ENCODE data around the gene ZSCAN21. TPM values are rescaled to one million over a fixed set of nuclear protein-coding genes. Genes with fewer than 3 reads are reported as not detected.

Gene ZSCAN21
- total and polyA plus RNA-seq, 10 of the 15 experiments (the other 5 are each of a cell fraction or from before 2014, with no cell fraction given) = 1.9 to 9.6 (median 7.1) TPM

DNA sequence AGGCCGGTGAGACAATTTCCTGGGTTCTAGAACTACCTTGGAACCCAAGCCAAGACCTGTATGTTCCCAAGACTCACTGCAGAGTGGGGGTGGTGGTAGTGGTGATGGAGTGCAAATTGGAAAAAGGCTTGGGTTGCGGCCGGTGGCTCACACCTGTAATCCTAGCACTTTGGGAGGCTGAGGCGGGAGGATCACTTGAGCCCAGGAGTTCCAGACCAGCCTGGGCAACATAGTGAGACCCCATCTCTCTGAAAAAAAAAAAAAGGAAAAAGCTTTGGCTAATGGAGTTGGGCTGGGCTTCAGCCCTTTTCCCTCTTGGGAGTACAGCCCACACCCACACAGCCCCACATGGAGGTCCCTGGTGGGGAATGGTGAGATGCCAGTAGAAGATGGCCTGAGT is 56.0 kb downstream of the ZSCAN21 start:
- TF ChIP-seq, protein P1, sequence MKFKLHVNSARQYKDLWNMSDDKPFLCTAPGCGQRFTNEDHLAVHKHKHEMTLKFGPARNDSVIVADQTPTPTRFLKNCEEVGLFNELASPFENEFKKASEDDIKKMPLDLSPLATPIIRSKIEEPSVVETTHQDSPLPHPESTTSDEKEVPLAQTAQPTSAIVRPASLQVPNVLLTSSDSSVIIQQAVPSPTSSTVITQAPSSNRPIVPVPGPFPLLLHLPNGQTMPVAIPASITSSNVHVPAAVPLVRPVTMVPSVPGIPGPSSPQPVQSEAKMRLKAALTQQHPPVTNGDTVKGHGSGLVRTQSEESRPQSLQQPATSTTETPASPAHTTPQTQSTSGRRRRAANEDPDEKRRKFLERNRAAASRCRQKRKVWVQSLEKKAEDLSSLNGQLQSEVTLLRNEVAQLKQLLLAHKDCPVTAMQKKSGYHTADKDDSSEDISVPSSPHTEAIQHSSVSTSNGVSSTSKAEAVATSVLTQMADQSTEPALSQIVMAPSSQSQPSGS (IDR thresholded peaks at IDR 0.05; ENCODE audit: low read length) = no peak
- TF ChIP-seq CHD4 (IDR thresholded peaks at IDR 0.05) = no peak
- 96% methylated on average over 4 of the region's 4 CpGs for WGBS (ENCODE audit: insufficient coverage, insufficient replicate concordance, low lambda C conversion rate, missing lambda C conversion rate)
- H4K20me1 ChIP-seq (ENCODE audit: control insufficient read depth, insufficient read depth) = no peaks in the 10 kb centered on the region
- DNase-seq (ENCODE audit: low read depth, low spot score) (no peak), ATAC-seq (no peak), FAIRE-seq (no peak)
- H3K79me2 ChIP-seq (ENCODE audit: control insufficient read depth, insufficient read depth, low read length) = peaks cover 9% of the 10 kb centered on the region
- H3K9ac ChIP-seq (ENCODE audit: control insufficient read depth, insufficient read depth, low read length) = no peak overlapping the region
- ChIA-PET SMC1A (ENCODE audit: uncharacterized antibody, unreplicated experiment) (no interaction called here), RAD21 (ENCODE audit: unreplicated experiment) (no interaction called here), CTCF (no interaction called here), POLR2A (interaction anchor here (1.4 kb wide), 1 partner anchor 9 kb away, joined by 3 read pairs; no protein-coding TSS in a partner anchor)
- in situ Hi-C loops (cut with MboI) = no loop called here
- intact Hi-C loops (cut with micrococcal nuclease; ENCODE audit: unreplicated experiment) = no loop called here
- peaks cover 0 to 6% of the 10 kb centered on the region in 2 experiments; a peak in 3 of 4 replicates for H3K36me3 ChIP-seq (ENCODE audit: control insufficient read depth in 2 of 2, insufficient read depth in 2 of 2, low read length in 1 of 2)
- H3K4me1 ChIP-seq (ENCODE audit: control insufficient read depth, insufficient read depth, low read length) = peaks cover 6% of the 10 kb centered on the region
- no peaks in the 10 kb centered on the region for H3K27me3 ChIP-seq (replicated peaks in 1 of 2; ENCODE audit: control insufficient read depth in 2 of 2, insufficient read depth in 2 of 2, low read length in 1 of 2)
- H2AFZ ChIP-seq (ENCODE audit: control insufficient read depth, low read depth, low read length) = no peak overlapping the region
- BruUV-seq (replicated peaks) = no TSS peak
- H3K4me3 ChIP-seq = no peak overlapping the region
- H3K4me2 ChIP-seq (ENCODE audit: control insufficient read depth, insufficient read depth) = no peak overlapping the region
- no peak overlapping the region for H3K27ac ChIP-seq (ENCODE audit: control insufficient read depth, insufficient read depth)
- H3K9me3 ChIP-seq (replicated peaks; ENCODE audit: control insufficient read depth, insufficient read depth, low read length) = no peaks in the 10 kb centered on the region

DNA sequence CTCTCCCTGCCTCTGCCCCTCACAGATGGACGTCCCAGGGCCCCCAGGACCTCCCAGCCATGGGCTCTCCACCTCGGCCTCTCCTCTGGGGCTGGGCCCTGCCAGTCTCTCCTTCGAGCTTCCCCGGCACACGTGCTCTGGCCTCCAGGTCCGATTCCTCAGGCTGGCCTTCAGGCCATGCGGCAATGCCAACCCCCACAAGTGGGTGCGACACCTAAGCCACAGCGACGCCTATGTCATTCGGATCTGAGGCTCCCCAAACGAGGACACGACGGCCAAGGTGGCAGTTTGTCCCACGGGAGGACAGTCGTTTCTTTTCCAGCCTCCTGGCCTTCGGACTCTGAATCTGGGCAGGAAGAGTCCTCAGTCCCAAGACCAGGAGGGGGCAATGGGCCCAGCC is 57.1 kb downstream of the ZSCAN21 start:
- intact Hi-C loops (cut with micrococcal nuclease; ENCODE audit: unreplicated experiment) = no loop called here
- no peak for FAIRE-seq

More for the DNA sequence above, 57.1 kb downstream of the ZSCAN21 start:
- Histone ChIP-seq H3K4me3 (no peak overlapping the region), H3K4me2 (ENCODE audit: control insufficient read depth, insufficient read depth) (no peak overlapping the region), H3K36me3 (ENCODE audit: control insufficient read depth in 2 of 2, insufficient read depth in 2 of 2, low read length in 1 of 2) (peaks cover 5 to 8% of the 10 kb centered on the region in 2 experiments; a peak in 3 of 4 replicates), H3K9ac (ENCODE audit: control insufficient read depth, insufficient read depth, low read length) (no peak overlapping the region), H4K20me1 (ENCODE audit: control insufficient read depth, insufficient read depth) (no peaks in the 10 kb centered on the region), H3K4me1 (ENCODE audit: control insufficient read depth, insufficient read depth, low read length) (peaks cover 6% of the 10 kb centered on the region), H3K79me2 (ENCODE audit: control insufficient read depth, insufficient read depth, low read length) (peaks cover 3% of the 10 kb centered on the region), H3K9me3 (replicated peaks; ENCODE audit: control insufficient read depth, insufficient read depth, low read length) (no peaks in the 10 kb centered on the region), H3K27ac (ENCODE audit: control insufficient read depth, insufficient read depth) (no peak overlapping the region), H3K27me3 (replicated peaks in 1 of 2; ENCODE audit: control insufficient read depth in 2 of 2, insufficient read depth in 2 of 2, low read length in 1 of 2) (no peaks in the 10 kb centered on the region), H2AFZ (ENCODE audit: control insufficient read depth, low read depth, low read length) (no peak overlapping the region)
- 86% methylated on average over 16 of the region's 17 CpGs for WGBS (ENCODE audit: insufficient coverage, insufficient replicate concordance, low lambda C conversion rate, missing lambda C conversion rate)
- ChIA-PET POLR2A (no interaction called here), RAD21 (ENCODE audit: unreplicated experiment) (no interaction called here), SMC1A (ENCODE audit: uncharacterized antibody, unreplicated experiment) (no interaction called here), CTCF (no interaction called here)
- DNase-seq (ENCODE audit: low read depth, low spot score) = no peak
- in situ Hi-C loops (cut with MboI) = no loop called here
- no TSS peak for BruUV-seq (replicated peaks)
- no peak for ATAC-seq
- TF ChIP-seq HDAC2 (IDR thresholded peaks at IDR 0.05) (no peak), YY1 (IDR thresholded peaks at IDR 0.05; ENCODE audit: low read depth, low read length) (no peak), KAT2A (conservative IDR thresholded peaks at IDR 0.05; ENCODE audit: control insufficient read depth, low read depth, low read length) (no peak), CBX3 (IDR thresholded peaks at IDR 0.05; ENCODE audit: borderline replicate concordance, low read depth) (no peak), FOS (IDR thresholded peaks at IDR 0.05; ENCODE audit: borderline replicate concordance, extremely low read depth, insufficient read length) (no peak), SP1 (IDR thresholded peaks at IDR 0.05; ENCODE audit: low read depth, low read length) (no peak), ETV6 (conservative IDR thresholded peaks at IDR 0.05 in 1 of 2, IDR thresholded peaks at IDR 0.05 in 1 of 2; ENCODE audit: borderline replicate concordance in 1 of 2, low read depth in 1 of 2) (no peak)
- TF ChIP-seq, protein P2, sequence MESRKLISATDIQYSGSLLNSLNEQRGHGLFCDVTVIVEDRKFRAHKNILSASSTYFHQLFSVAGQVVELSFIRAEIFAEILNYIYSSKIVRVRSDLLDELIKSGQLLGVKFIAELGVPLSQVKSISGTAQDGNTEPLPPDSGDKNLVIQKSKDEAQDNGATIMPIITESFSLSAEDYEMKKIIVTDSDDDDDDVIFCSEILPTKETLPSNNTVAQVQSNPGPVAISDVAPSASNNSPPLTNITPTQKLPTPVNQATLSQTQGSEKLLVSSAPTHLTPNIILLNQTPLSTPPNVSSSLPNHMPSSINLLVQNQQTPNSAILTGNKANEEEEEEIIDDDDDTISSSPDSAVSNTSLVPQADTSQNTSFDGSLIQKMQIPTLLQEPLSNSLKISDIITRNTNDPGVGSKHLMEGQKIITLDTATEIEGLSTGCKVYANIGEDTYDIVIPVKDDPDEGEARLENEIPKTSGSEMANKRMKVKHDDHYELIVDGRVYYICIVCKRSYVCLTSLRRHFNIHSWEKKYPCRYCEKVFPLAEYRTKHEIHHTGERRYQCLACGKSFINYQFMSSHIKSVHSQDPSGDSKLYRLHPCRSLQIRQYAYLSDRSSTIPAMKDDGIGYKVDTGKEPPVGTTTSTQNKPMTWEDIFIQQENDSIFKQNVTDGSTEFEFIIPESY (IDR thresholded peaks at IDR 0.05) = no peak
- TF ChIP-seq, protein P3, sequence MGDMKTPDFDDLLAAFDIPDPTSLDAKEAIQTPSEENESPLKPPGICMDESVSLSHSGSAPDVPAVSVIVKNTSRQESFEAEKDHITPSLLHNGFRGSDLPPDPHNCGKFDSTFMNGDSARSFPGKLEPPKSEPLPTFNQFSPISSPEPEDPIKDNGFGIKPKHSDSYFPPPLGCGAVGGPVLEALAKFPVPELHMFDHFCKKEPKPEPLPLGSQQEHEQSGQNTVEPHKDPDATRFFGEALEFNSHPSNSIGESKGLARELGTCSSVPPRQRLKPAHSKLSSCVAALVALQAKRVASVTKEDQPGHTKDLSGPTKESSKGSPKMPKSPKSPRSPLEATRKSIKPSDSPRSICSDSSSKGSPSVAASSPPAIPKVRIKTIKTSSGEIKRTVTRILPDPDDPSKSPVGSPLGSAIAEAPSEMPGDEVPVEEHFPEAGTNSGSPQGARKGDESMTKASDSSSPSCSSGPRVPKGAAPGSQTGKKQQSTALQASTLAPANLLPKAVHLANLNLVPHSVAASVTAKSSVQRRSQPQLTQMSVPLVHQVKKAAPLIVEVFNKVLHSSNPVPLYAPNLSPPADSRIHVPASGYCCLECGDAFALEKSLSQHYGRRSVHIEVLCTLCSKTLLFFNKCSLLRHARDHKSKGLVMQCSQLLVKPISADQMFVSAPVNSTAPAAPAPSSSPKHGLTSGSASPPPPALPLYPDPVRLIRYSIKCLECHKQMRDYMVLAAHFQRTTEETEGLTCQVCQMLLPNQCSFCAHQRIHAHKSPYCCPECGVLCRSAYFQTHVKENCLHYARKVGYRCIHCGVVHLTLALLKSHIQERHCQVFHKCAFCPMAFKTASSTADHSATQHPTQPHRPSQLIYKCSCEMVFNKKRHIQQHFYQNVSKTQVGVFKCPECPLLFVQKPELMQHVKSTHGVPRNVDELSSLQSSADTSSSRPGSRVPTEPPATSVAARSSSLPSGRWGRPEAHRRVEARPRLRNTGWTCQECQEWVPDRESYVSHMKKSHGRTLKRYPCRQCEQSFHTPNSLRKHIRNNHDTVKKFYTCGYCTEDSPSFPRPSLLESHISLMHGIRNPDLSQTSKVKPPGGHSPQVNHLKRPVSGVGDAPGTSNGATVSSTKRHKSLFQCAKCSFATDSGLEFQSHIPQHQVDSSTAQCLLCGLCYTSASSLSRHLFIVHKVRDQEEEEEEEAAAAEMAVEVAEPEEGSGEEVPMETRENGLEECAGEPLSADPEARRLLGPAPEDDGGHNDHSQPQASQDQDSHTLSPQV (IDR thresholded peaks at IDR 0.05) = no peak

Data from GM12878 (cell line).